Inflammatory macrophage (primary cell): ENCODE data around the gene NUP210L.

Source experiments
- DNase-seq, 2 donors: peaks; one replicate each; pipeline ENCODE4 v3.0.0-alpha.2; 2020 to 2022

The NUP210L gene

GRCh38 chr1:153942766-153943549, 211.9 kb downstream of the NUP210L start:
- no peak for DNase-seq
